GM23338 (cell line): ENCODE data around the gene DVL2. TPM values are rescaled to one million over a fixed set of nuclear protein-coding genes. Genes with fewer than 3 reads are reported as not detected.

Source experiments
- ATAC-seq: fragments of 200-7000 bp; cut with Tn5 transposase; 3 replicates; pipeline ENCODE4 v1.9.1; 2020
- DNase-seq: peaks from one replicate; pipeline ENCODE4 v3.0.0-alpha.2; 2015; ENCODE audit warnings: low spot score
- H2AFZ ChIP-seq: fragments of 200-600 bp; sonication (generic); 2 replicates; pipeline ENCODE4 v1.8.0; 2016; ENCODE audit warnings: antibody characterized with exemption, mild to moderate bottlenecking, moderate library complexity
- H3F3A ChIP-seq: fragments of 200-600 bp; sonication (generic); replicated peaks from 2 replicates; pipeline ENCODE4 v1.8.0; 2017; ENCODE audit warnings: antibody characterized with exemption, mixed run types, low read depth
- H3K27ac ChIP-seq: fragments of 200-600 bp; sonication (generic); 2 replicates; pipeline ENCODE4 v1.6.1; 2016; ENCODE audit warnings: low read depth
- H3K27me3 ChIP-seq: fragments of 200-600 bp; sonication (generic); 2 replicates; pipeline ENCODE4 v1.8.0; 2016; ENCODE audit warnings: mild to moderate bottlenecking, mixed run types, moderate library complexity; ENCODE audit not compliant: insufficient read depth
- H3K36me3 ChIP-seq: fragments of 200-600 bp; sonication (generic); 2 replicates; pipeline ENCODE4 v1.8.0; 2016; ENCODE audit warnings: mild to moderate bottlenecking; ENCODE audit not compliant: insufficient read depth
- H3K4me1 ChIP-seq: fragments of 200-600 bp; sonication (generic); 2 replicates; pipeline ENCODE4 v1.8.0; 2016; ENCODE audit warnings: mild to moderate bottlenecking, moderate library complexity; ENCODE audit not compliant: insufficient read depth
- H3K4me2 ChIP-seq: fragments of 200-600 bp; sonication (generic); 2 replicates; pipeline ENCODE4 v1.7.1; 2017; ENCODE audit warnings: mixed run types
- H3K4me3 ChIP-seq: fragments of 200-600 bp; sonication (generic); 2 replicates; pipeline ENCODE4 v1.6.1; 2016; ENCODE audit warnings: mixed run types
- H3K79me2 ChIP-seq: fragments of 200-600 bp; sonication (generic); replicated peaks from 2 replicates; pipeline ENCODE4 v1.8.0; 2017; ENCODE audit warnings: mild to moderate bottlenecking; ENCODE audit not compliant: insufficient read depth
- H3K9me2 ChIP-seq: fragments of 200-600 bp; sonication (generic); 2 replicates; pipeline ENCODE4 v1.8.0; 2017; ENCODE audit not compliant: insufficient read depth
- H4K20me1 ChIP-seq: fragments of 200-600 bp; sonication (generic); replicated peaks from 2 replicates; pipeline ENCODE4 v1.8.0; 2017; ENCODE audit warnings: mild to moderate bottlenecking; ENCODE audit not compliant: insufficient read depth
- H3K27ac Mint-ChIP-seq: 2 replicates; pipeline ENCODE4 v1.8.0; 2020; ENCODE audit warnings: inconsistent platforms, mild to moderate bottlenecking, moderate library complexity, mixed read lengths
- H3K27me3 Mint-ChIP-seq: 3 replicates; pipeline ENCODE4 v1.8.0; 2022; ENCODE audit warnings: low read depth, mild to moderate bottlenecking, moderate library complexity, mixed read lengths, inconsistent platforms; ENCODE audit not compliant: insufficient read depth, poor library complexity
- H3K36me3 Mint-ChIP-seq: 3 replicates; pipeline ENCODE4 v1.8.0; 2021; ENCODE audit warnings: low read depth, mild to moderate bottlenecking, inconsistent platforms, moderate library complexity, mixed read lengths
- H3K4me1 Mint-ChIP-seq: 3 replicates; pipeline ENCODE4 v1.8.0; 2020; ENCODE audit warnings: mild to moderate bottlenecking, inconsistent platforms, mixed read lengths
- H3K4me3 Mint-ChIP-seq: 3 replicates; pipeline ENCODE4 v1.8.0; 2021; ENCODE audit warnings: moderate library complexity, mild to moderate bottlenecking, inconsistent platforms, mixed read lengths
- H3K9me3 Mint-ChIP-seq: 3 replicates; pipeline ENCODE4 v1.8.0; 2020; ENCODE audit warnings: moderate library complexity, mild to moderate bottlenecking, inconsistent platforms, mixed read lengths
- CREB1 ChIP-seq: fragments of 250-450 bp; sonication (Bioruptor Pico); IDR thresholded peaks from 2 replicates; pipeline ENCODE4 v1.5.0; 2020; ENCODE audit warnings: low read depth, mild to moderate bottlenecking, moderate library complexity
- NANOG ChIP-seq: IDR thresholded peaks from 2 replicates; pipeline ENCODE4 v1.6.1; 2016; ENCODE audit warnings: antibody characterized with exemption, borderline replicate concordance
- POLR2AphosphoS5 ChIP-seq: IDR thresholded peaks from 2 replicates; pipeline ENCODE4 v1.6.1; 2016; ENCODE audit warnings: antibody characterized with exemption, low read depth
- ZNF331 ChIP-seq: fragments of 250-450 bp; sonication (Bioruptor Pico); IDR thresholded peaks from 2 replicates; pipeline ENCODE4 v1.5.0; 2020; ENCODE audit warnings: low read depth, mild to moderate bottlenecking, moderate library complexity
- polyA plus RNA-seq: library from polyadenylated mRNA; unstranded; fragments of >200 nt; fragmentation: Nextera tagmentation; extraction: Ambion mirVana; gene quantifications from 2 replicates; pipeline ENCODE4 v1.2.1, GENCODE V29; 2016
- total RNA-seq: library from RNA; depleted of rRNA; stranded (reverse); fragments of >200 nt; shearing (Covaris generic); gene quantifications from 2 replicates; pipeline ENCODE4 v1.2.3, GENCODE V29; 2014
- TF ChIP-seq, protein P1 (sequence below): fragments of 250-450 bp; sonication (Bioruptor Pico); IDR thresholded peaks from 2 replicates; pipeline ENCODE4 v1.5.0; 2020; ENCODE audit warnings: mild to moderate bottlenecking, moderate library complexity
- TF ChIP-seq, protein P2 (sequence below), 2 experiments: fragments of 200-600 bp in 1 of 2; sonication (generic) in 1 of 2; conservative IDR thresholded peaks; 2 replicates each; pipeline versions ENCODE4 v1.5.1 to v1.6.1; 2016 to 2017; ENCODE audit warnings: antibody characterized with exemption in 2 of 2, low read depth in 2 of 2, mild to moderate bottlenecking in 2 of 2, moderate library complexity in 1 of 2
- TF ChIP-seq, protein P3 (sequence below): IDR thresholded peaks from one replicate; pipeline ENCODE4 v1.6.1; 2018; ENCODE audit warnings: antibody characterized with exemption; ENCODE audit not compliant: unreplicated experiment

The DVL2 gene
- total and polyA plus RNA-seq, 2 experiments from 2014 or later: 19.7 to 80.6 TPM

DNA sequence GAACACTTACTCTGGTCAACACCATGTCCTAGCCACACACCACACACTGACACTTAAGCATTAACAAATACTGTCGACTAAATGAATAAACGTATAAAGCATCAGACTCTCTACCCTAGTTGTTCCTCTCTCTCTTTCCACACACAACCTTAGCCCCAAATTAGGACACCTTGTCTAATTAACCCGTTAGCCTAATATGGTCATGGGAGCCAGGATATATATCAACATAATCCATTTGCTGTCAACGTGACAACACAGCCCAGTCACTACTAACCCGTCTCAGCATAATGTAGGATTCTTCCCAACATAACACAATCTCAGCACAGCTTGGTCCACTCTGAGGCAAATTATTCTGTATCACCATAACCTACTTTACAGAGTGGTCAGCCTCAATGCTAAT, 2.2 kb downstream of the DVL2 start (continued):
- TF ChIP-seq, protein P1, sequence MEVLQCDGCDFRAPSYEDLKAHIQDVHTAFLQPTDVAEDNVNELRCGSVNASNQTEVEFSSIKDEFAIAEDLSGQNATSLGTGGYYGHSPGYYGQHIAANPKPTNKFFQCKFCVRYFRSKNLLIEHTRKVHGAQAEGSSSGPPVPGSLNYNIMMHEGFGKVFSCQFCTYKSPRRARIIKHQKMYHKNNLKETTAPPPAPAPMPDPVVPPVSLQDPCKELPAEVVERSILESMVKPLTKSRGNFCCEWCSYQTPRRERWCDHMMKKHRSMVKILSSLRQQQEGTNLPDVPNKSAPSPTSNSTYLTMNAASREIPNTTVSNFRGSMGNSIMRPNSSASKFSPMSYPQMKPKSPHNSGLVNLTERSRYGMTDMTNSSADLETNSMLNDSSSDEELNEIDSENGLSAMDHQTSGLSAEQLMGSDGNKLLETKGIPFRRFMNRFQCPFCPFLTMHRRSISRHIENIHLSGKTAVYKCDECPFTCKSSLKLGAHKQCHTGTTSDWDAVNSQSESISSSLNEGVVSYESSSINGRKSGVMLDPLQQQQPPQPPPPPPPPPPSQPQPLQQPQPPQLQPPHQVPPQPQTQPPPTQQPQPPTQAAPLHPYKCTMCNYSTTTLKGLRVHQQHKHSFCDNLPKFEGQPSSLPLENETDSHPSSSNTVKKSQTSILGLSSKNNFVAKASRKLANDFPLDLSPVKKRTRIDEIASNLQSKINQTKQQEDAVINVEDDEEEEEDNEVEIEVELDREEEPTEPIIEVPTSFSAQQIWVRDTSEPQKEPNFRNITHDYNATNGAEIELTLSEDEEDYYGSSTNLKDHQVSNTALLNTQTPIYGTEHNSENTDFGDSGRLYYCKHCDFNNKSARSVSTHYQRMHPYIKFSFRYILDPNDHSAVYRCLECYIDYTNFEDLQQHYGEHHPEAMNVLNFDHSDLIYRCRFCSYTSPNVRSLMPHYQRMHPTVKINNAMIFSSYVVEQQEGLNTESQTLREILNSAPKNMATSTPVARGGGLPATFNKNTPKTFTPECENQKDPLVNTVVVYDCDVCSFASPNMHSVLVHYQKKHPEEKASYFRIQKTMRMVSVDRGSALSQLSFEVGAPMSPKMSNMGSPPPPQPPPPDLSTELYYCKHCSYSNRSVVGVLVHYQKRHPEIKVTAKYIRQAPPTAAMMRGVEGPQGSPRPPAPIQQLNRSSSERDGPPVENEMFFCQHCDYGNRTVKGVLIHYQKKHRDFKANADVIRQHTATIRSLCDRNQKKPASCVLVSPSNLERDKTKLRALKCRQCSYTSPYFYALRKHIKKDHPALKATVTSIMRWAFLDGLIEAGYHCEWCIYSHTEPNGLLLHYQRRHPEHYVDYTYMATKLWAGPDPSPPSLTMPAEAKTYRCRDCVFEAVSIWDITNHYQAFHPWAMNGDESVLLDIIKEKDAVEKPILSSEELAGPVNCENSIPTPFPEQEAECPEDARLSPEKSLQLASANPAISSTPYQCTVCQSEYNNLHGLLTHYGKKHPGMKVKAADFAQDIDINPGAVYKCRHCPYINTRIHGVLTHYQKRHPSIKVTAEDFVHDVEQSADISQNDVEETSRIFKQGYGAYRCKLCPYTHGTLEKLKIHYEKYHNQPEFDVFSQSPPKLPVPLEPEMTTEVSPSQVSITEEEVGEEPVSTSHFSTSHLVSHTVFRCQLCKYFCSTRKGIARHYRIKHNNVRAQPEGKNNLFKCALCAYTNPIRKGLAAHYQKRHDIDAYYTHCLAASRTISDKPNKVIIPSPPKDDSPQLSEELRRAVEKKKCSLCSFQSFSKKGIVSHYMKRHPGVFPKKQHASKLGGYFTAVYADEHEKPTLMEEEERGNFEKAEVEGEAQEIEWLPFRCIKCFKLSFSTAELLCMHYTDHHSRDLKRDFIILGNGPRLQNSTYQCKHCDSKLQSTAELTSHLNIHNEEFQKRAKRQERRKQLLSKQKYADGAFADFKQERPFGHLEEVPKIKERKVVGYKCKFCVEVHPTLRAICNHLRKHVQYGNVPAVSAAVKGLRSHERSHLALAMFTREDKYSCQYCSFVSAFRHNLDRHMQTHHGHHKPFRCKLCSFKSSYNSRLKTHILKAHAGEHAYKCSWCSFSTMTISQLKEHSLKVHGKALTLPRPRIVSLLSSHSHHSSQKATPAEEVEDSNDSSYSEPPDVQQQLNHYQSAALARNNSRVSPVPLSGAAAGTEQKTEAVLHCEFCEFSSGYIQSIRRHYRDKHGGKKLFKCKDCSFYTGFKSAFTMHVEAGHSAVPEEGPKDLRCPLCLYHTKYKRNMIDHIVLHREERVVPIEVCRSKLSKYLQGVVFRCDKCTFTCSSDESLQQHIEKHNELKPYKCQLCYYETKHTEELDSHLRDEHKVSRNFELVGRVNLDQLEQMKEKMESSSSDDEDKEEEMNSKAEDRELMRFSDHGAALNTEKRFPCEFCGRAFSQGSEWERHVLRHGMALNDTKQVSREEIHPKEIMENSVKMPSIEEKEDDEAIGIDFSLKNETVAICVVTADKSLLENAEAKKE (CRISPR knock-in tag): no peak

DNA sequence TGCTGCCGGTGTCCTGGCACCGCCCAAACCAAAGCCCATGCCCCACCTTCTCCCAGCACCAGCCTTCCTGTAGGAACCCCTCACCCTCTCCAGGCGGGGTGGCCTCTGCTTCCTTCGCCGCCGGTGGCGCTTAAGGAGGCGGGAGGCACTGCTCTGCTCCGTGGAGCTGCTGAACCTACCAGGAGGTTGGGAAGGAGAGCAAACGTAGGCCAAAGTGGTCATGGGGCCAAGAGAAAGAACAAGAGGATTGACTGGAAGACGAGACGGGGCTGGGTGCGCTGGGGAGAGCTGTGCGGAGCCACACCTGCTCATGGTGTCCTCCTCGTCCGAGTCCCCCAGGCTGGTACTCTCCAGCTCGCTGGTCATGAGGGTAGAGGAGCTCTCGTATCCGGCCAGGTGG, 4.8 kb downstream of the DVL2 start:
- Histone ChIP-seq H3K4me1 (peaks cover 15% of the 10 kb centered on the region; the same call in 1 of the 2 replicates), H4K20me1 (peaks cover 35% of the 10 kb centered on the region), H2AFZ (no peak overlapping the region), H3K9me2 (no peaks in the 10 kb centered on the region), H3K4me3 (no peak overlapping the region), H3F3A (peaks cover 5% of the 10 kb centered on the region; the same call in 1 of the 2 replicates), H3K27me3 (no peaks in the 10 kb centered on the region), H3K27ac (no peak overlapping the region), H3K4me2 (no peak overlapping the region), H3K79me2 (peaks cover 42% of the 10 kb centered on the region), H3K36me3 (peaks cover 4% of the 10 kb centered on the region; the same call in 1 of the 2 replicates)
- peaks cover 15% of the 10 kb centered on the region for H3K27me3 Mint-ChIP-seq
- no peak overlapping the region for H3K27ac Mint-ChIP-seq
- peaks cover 16% of the 10 kb centered on the region for H3K4me1 Mint-ChIP-seq
- H3K9me3 Mint-ChIP-seq: peaks cover 2% of the 10 kb centered on the region; the same call in 2 of the 3 replicates
- no peak for DNase-seq
- H3K4me3 Mint-ChIP-seq: no peak overlapping the region
- H3K36me3 Mint-ChIP-seq: peaks cover 64% of the 10 kb centered on the region
- no peak for ATAC-seq
- TF ChIP-seq, protein P2, sequence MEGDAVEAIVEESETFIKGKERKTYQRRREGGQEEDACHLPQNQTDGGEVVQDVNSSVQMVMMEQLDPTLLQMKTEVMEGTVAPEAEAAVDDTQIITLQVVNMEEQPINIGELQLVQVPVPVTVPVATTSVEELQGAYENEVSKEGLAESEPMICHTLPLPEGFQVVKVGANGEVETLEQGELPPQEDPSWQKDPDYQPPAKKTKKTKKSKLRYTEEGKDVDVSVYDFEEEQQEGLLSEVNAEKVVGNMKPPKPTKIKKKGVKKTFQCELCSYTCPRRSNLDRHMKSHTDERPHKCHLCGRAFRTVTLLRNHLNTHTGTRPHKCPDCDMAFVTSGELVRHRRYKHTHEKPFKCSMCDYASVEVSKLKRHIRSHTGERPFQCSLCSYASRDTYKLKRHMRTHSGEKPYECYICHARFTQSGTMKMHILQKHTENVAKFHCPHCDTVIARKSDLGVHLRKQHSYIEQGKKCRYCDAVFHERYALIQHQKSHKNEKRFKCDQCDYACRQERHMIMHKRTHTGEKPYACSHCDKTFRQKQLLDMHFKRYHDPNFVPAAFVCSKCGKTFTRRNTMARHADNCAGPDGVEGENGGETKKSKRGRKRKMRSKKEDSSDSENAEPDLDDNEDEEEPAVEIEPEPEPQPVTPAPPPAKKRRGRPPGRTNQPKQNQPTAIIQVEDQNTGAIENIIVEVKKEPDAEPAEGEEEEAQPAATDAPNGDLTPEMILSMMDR (conservative IDR thresholded peaks at IDR 0.05; ENCODE audit: low read depth in 2 of 2): no peak
- TF ChIP-seq POLR2AphosphoS5 (no peak), ZNF331 (CRISPR knock-in tag) (no peak), CREB1 (CRISPR knock-in tag) (no peak), NANOG (no peak)
- TF ChIP-seq, protein P3, sequence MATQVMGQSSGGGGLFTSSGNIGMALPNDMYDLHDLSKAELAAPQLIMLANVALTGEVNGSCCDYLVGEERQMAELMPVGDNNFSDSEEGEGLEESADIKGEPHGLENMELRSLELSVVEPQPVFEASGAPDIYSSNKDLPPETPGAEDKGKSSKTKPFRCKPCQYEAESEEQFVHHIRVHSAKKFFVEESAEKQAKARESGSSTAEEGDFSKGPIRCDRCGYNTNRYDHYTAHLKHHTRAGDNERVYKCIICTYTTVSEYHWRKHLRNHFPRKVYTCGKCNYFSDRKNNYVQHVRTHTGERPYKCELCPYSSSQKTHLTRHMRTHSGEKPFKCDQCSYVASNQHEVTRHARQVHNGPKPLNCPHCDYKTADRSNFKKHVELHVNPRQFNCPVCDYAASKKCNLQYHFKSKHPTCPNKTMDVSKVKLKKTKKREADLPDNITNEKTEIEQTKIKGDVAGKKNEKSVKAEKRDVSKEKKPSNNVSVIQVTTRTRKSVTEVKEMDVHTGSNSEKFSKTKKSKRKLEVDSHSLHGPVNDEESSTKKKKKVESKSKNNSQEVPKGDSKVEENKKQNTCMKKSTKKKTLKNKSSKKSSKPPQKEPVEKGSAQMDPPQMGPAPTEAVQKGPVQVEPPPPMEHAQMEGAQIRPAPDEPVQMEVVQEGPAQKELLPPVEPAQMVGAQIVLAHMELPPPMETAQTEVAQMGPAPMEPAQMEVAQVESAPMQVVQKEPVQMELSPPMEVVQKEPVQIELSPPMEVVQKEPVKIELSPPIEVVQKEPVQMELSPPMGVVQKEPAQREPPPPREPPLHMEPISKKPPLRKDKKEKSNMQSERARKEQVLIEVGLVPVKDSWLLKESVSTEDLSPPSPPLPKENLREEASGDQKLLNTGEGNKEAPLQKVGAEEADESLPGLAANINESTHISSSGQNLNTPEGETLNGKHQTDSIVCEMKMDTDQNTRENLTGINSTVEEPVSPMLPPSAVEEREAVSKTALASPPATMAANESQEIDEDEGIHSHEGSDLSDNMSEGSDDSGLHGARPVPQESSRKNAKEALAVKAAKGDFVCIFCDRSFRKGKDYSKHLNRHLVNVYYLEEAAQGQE: no peak
